Fibroblast of gingiva (primary cell): ENCODE data around the gene ANHX.

Experiments used
- DNase-seq: peaks from one replicate; pipeline ENCODE4 v3.0.0-alpha.2; 2011; ENCODE audit warnings: low read depth

ANHX gene

GRCh38 chr12:133202493-133203343, 33.0 kb downstream of the ANHX start:
- DNase-seq, result no peak

- DNase-seq, result no peak
These were observed 33.8 kb downstream of the ANHX start for GRCh38 chr12:133201888-133202287.

- DNase-seq, result no peak
These were observed 42.8 kb downstream of the ANHX start for GRCh38 chr12:133192847-133193246.

GRCh38 chr12:133190176-133190575, 45.5 kb downstream of the ANHX start:
- no peak for DNase-seq

- peak; percentile 91 for DNase-seq
These were observed 54.3 kb downstream of the ANHX start, which contains the start of gene ZNF268 for GRCh38 chr12:133181238-133181959. Gene ZNF268, plus strand, starts transcription at chr12:133181495. Its CDS starts 503 bp downstream, at chr12:133181998.

- no peak for DNase-seq
These were observed 55.0 kb downstream of the ANHX start for GRCh38 chr12:133180669-133181068.

- no peak for DNase-seq
These were observed 60.8 kb downstream of the ANHX start for GRCh38 chr12:133174901-133175300.

GRCh38 chr12:133172491-133172890, 63.2 kb downstream of the ANHX start:
- no peak for DNase-seq
